SK-N-SH (cell line): ENCODE results near the gene DQX1.

Experiments
- CTCF ChIP-seq: fragments of 200-600 bp; sonication (generic); IDR thresholded peaks from 2 replicates; pipeline ENCODE4 v1.6.1; 2017; ENCODE audit warnings: antibody characterized with exemption, mild to moderate bottlenecking, moderate library complexity
- GABPA ChIP-seq: IDR thresholded peaks from 2 replicates; pipeline ENCODE4 v1.4.0; 2012; ENCODE audit warnings: low read depth, mild to moderate bottlenecking
- SIN3A ChIP-seq: IDR thresholded peaks from 2 replicates; pipeline ENCODE4 v1.6.1; 2012; ENCODE audit warnings: low read depth, mild to moderate bottlenecking, low read length, moderate library complexity, borderline replicate concordance

GRCh38 chr2:74572178-74572925, 46.3 kb upstream of the DQX1 start:
- TF ChIP-seq SIN3A = no peak
- TF ChIP-seq CTCF = no peak
- TF ChIP-seq GABPA = no peak
